GM19351 (cell line): Measurements from ENCODE around the gene RNASE8.

Experiments
- ATAC-seq: cut with Tn5 transposase; IDR thresholded peaks from one replicate; pipeline ENCODE4 v1.9.1; 2021; ENCODE audit warnings: mild to moderate bottlenecking, moderate library complexity; ENCODE audit not compliant: unreplicated experiment

Gene RNASE8

GRCh38 chr14:21090194-21090939 lies 32.7 kb downstream of the RNASE8 start:
- ATAC-seq, result no peak

- no peak for ATAC-seq
Observed at GRCh38 chr14:21090940-21091663, 33.5 kb downstream of the RNASE8 start.

- no peak for ATAC-seq
Observed at GRCh38 chr14:21091821-21092272, 34.2 kb downstream of the RNASE8 start.

DNA sequence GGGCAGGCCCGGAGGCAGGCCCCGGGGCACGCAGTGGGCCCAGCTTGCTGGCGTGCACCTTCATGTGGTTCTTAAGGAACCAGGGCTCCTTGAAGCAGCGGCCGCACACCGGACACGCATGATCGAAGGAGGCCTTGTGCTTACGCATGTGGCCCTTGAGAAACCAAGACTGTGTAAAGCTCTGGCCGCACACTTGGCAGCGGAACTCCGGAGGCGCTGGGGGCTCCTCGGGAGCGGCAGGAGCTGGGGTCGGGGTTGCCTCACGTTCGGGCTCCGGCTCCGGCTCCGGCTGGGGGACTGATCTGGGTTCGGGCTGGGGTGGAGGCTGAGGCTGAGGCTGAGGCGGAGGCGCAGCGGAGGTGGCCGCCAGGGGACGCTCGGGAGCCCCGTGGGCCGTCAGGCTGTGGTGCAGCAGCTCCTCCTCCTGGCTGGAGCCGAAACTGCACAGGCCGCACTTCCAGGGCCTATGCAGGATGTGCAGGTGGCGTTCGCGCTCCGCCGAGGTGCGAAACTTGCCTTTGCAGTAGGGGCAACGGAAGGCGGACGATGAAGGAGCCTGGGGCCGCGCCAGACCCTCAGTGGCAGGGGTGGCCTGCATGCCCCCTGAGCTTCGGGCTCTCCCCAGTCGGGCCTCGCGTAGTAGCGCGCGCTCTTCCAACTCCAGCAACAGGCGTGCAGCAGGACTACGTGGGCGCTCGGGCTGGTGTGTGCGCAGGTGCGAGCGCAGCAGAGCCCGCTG lies 34.8 kb downstream of the RNASE8 start:
- ATAC-seq, result peak; percentile 95

GRCh38 chr14:21093018-21093417 lies 35.4 kb downstream of the RNASE8 start:
- ATAC-seq, result no peak

GRCh38 chr14:21093769-21094681 lies 36.4 kb downstream of the RNASE8 start:
- ATAC-seq, result no peak

DNA sequence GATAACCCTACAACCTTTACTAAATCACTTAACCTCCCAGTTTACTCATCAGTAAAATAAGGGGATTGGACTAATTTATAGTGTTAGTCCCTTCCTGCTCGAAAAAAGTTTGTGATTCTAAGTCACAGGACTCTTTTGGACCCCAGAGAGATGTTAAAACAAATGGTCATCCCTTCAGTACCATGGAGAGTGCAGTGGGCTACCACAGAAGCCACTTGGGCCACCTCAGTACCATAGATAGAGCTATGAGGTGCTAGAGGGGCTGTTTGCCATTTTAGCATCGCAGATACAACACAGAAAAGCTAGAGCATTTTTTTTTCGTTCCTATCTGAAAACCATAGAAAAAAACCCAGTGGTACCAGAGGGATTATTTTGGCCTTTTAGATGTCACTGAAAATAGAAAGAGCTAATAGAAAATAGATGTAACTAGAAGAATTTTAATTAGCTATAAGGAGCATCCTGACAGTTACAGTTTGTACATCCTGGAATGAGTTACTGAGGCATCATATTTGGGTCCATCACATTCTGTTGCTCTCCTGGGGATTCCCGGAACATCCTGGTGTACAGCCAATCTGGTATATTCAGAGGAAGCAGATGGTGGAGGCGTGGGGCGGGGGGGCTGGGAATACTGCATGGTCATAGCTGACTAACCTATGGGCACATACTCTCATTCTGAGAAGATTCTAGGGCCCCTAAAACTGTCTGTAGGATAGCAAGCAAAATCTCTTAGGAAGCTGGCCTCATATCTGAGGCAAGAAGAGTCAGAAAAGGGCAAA lies 38.0 kb downstream of the RNASE8 start:
- ATAC-seq, result no peak

- ATAC-seq, result no peak
Observed at GRCh38 chr14:21096438-21096837, 38.8 kb downstream of the RNASE8 start.

DNA sequence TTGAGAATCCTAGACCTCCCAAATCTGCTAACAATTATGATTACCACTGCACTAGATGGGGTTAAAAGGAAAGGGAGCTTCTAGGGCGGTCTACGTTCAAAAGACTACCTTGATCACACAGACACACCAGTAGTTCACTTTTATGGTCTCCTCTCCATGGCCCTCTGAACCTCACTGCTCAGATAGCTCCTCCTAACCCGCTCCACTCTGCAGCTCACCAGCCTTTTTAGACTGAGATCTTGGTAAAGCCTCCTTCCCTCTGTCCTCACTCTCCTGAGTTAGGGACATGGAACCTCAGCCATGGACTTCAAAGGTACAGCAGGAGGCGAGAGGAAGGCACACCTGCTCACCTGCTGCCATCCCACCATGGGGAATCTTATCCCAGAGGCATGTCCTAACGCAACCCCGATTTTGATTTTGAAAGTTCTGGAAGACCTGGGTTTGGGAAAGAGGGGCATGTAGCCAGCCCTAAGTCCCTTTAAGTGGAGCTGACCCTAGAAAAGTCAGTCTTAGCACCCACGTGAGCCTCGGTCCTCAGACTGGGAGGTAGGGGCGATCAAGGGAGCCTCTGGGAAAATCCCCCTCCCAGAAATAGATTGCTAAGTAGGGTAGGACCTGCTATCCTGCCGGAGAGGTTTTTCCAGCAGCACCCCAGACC lies 39.5 kb downstream of the RNASE8 start:
- no peak for ATAC-seq

- no peak for ATAC-seq
Observed at GRCh38 chr14:21097636-21098075, 40.0 kb downstream of the RNASE8 start.

DNA sequence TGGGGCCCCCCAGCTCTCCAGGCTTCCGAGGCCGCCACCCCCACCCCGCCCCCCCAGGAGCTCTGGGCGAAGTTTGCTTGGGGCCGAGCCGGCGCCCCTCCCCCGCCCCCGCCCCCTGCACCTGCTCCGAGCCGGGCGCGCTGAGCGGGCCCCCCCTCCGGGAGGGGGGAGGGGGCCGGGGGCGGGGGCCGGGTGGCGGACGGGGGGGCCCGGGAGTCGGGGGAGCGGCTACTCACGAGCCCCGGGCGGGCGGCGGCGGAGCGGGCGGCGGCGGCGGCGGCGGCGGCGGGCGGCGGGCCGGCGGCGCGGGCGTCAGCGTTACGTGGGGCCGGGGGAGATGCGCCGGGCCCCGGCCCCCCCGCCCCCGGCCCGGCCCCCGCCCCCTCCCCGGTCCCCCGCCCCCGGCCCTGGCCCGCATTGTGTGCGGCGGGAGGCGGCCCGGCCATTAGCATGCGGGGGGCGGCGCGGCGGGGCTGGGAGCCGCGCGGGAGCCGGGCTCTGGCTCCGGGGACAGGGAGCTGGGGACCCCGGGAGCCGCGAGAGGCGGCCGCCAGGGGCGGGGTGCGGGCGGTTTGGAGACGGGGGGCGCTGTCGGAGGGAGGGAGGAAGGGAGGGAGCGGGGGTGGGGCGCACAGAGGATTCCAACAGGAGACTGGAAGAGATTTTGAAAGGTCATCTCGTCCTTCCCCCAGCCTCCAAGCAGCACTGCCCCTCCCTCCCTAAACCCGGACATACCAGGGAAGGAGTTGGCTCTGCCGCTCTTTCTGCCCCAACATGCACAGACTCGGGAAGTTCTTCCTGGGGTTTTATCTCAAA lies 40.7 kb downstream of the RNASE8 start, which contains the start of gene ZNF219:
TSS of gene ZNF219 (minus strand) at position 580 of the 816 bp plus-strand sequence. CDS start 5,064 bp downstream, outside the sequence.
- ATAC-seq, result no peak

- no peak for ATAC-seq
Observed at GRCh38 chr14:21098892-21099595, 41.4 kb downstream of the RNASE8 start.

DNA sequence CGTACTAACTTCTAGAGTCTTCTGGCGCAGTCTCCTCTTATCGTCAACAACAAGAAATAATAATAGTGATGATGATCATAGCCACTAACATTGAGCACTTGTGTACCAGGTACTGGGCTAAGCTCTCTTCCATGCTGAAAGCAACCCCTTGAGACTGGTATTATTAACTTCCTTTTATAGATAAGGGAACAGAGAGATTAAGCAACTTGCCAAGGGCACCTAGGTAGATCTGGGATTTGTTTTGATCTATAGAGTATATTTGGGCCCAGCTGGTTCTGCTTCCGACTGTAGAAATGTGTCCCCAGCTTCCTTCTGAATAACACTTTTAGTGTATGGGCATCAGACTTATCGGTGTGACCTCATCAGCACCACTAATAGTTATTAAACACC lies 42.0 kb downstream of the RNASE8 start:
- ATAC-seq, result no peak

GRCh38 chr14:21100931-21101330 lies 43.3 kb downstream of the RNASE8 start, which contains the start of gene TMEM253:
TMEM253 (plus strand) TSS chr14:21101066; CDS start chr14:21101344, 278 bp downstream.
- ATAC-seq, result no peak

GRCh38 chr14:21101802-21102413 lies 44.3 kb downstream of the RNASE8 start:
- ATAC-seq, result no peak

DNA sequence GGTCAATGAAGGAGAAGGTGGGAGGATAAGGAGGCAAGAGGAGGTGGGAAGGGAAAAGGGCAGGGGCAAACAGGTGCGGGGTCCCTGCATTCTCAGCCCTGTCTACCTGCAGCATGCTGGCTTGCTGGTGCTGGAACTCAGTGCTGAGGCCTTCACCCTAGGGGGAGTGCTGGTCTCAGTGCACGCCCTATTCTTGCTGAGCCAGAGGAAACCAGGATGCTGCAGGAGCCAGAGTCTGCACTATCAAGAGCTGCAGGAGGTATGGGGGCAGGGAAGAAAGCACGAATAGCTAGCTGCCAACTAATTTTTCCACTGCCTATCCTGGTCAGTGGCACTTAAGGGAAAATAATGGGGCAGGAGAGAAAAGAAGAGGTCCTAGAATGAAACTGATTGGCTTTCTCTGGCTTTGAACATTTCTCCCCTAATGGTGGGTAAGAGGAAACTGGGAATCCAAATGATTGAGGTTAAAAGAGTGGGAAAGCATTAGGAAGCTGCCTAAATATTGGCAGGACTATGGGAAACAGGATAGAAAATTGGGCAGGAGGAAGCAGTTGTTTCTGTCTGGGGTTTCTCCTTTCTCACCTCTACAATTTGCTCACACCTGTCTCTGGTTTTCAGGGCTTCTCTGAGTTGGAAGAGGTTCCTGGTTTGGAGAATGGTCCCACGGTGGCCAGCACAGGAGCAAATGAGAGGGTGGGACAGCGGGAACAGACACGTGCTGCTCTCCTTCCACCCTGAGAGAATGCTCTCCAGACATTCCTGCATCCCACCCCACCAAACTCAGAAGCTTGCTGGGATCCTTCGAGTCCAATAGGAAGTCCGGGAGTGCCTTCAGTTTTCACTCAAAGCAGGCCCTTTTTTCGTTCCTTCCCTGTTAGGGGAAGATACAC lies 45.1 kb downstream of the RNASE8 start:
- ATAC-seq, result no peak
